GM23338 (cell line): ENCODE data around the gene ADAP1.
A peak's percentile ranks its signal among the peaks of the same experiment; 100 is the strongest.

Experiments
- CREB1 ChIP-seq: fragments of 250-450 bp; sonication (Bioruptor Pico); IDR thresholded peaks from 2 replicates; pipeline ENCODE4 v1.5.0; 2020; ENCODE audit warnings: low read depth, mild to moderate bottlenecking, moderate library complexity
- EZH2 ChIP-seq: fragments of 200-600 bp; sonication (generic); IDR thresholded peaks from one replicate; pipeline ENCODE4 v1.8.0; 2017; ENCODE audit warnings: antibody characterized with exemption, mild to moderate bottlenecking, low read depth; ENCODE audit not compliant: unreplicated experiment
- EZH2phosphoT487 ChIP-seq: fragments of 200-600 bp; sonication (generic); IDR thresholded peaks from one replicate; pipeline ENCODE4 v1.8.1; 2018; ENCODE audit warnings: antibody characterized with exemption; ENCODE audit not compliant: unreplicated experiment
- JUNB ChIP-seq: IDR thresholded peaks from one replicate; pipeline ENCODE4 v1.6.1; 2016; ENCODE audit warnings: antibody characterized with exemption; ENCODE audit not compliant: unreplicated experiment
- NANOG ChIP-seq: IDR thresholded peaks from 2 replicates; pipeline ENCODE4 v1.6.1; 2016; ENCODE audit warnings: antibody characterized with exemption, borderline replicate concordance
- POLR2AphosphoS5 ChIP-seq: IDR thresholded peaks from 2 replicates; pipeline ENCODE4 v1.6.1; 2016; ENCODE audit warnings: antibody characterized with exemption, low read depth
- REST ChIP-seq: IDR thresholded peaks from one replicate; pipeline ENCODE4 v1.6.1; 2018; ENCODE audit warnings: antibody characterized with exemption; ENCODE audit not compliant: unreplicated experiment
- STAT1 ChIP-seq: IDR thresholded peaks from one replicate; pipeline ENCODE4 v1.6.1; 2016; ENCODE audit warnings: antibody characterized with exemption; ENCODE audit not compliant: unreplicated experiment
- ZNF114 ChIP-seq: fragments of 250-450 bp; sonication (Bioruptor Pico); IDR thresholded peaks from 2 replicates; pipeline ENCODE4 v1.5.0; 2020; ENCODE audit warnings: mild to moderate bottlenecking, moderate library complexity
- ZNF331 ChIP-seq: fragments of 250-450 bp; sonication (Bioruptor Pico); IDR thresholded peaks from 2 replicates; pipeline ENCODE4 v1.5.0; 2020; ENCODE audit warnings: low read depth, mild to moderate bottlenecking, moderate library complexity
- TF ChIP-seq, protein P1 (sequence below), 2 experiments: fragments of 200-600 bp in 1 of 2; sonication (generic) in 1 of 2; conservative IDR thresholded peaks; 2 replicates each; pipeline versions ENCODE4 v1.5.1 to v1.6.1; 2016 to 2017; ENCODE audit warnings: antibody characterized with exemption in 2 of 2, low read depth in 2 of 2, mild to moderate bottlenecking in 2 of 2, moderate library complexity in 1 of 2
- TF ChIP-seq, protein P2 (sequence below): IDR thresholded peaks from 2 replicates; pipeline ENCODE4 v1.6.1; 2016; ENCODE audit warnings: antibody characterized with exemption
- TF ChIP-seq, protein P3 (sequence below): fragments of 250-450 bp; sonication (Bioruptor Pico); IDR thresholded peaks from 2 replicates; pipeline ENCODE4 v1.5.0; 2020; ENCODE audit warnings: mild to moderate bottlenecking, moderate library complexity

- TF ChIP-seq POLR2AphosphoS5: peak; percentile 84
- TF ChIP-seq, protein P1, sequence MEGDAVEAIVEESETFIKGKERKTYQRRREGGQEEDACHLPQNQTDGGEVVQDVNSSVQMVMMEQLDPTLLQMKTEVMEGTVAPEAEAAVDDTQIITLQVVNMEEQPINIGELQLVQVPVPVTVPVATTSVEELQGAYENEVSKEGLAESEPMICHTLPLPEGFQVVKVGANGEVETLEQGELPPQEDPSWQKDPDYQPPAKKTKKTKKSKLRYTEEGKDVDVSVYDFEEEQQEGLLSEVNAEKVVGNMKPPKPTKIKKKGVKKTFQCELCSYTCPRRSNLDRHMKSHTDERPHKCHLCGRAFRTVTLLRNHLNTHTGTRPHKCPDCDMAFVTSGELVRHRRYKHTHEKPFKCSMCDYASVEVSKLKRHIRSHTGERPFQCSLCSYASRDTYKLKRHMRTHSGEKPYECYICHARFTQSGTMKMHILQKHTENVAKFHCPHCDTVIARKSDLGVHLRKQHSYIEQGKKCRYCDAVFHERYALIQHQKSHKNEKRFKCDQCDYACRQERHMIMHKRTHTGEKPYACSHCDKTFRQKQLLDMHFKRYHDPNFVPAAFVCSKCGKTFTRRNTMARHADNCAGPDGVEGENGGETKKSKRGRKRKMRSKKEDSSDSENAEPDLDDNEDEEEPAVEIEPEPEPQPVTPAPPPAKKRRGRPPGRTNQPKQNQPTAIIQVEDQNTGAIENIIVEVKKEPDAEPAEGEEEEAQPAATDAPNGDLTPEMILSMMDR (conservative IDR thresholded peaks at IDR 0.05; ENCODE audit: low read depth in 2 of 2): no peak
- TF ChIP-seq EZH2phosphoT487: no peak
- TF ChIP-seq EZH2: no peak
- TF ChIP-seq, protein P2, sequence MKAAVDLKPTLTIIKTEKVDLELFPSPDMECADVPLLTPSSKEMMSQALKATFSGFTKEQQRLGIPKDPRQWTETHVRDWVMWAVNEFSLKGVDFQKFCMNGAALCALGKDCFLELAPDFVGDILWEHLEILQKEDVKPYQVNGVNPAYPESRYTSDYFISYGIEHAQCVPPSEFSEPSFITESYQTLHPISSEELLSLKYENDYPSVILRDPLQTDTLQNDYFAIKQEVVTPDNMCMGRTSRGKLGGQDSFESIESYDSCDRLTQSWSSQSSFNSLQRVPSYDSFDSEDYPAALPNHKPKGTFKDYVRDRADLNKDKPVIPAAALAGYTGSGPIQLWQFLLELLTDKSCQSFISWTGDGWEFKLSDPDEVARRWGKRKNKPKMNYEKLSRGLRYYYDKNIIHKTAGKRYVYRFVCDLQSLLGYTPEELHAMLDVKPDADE: peak; percentile 87
- peak; percentile 25 for TF ChIP-seq CREB1 (CRISPR knock-in tag)
- TF ChIP-seq NANOG: no peak
- TF ChIP-seq JUNB: no peak
- no peak for TF ChIP-seq REST
- no peak for TF ChIP-seq ZNF331 (CRISPR knock-in tag)
- TF ChIP-seq ZNF114 (CRISPR knock-in tag): no peak
- TF ChIP-seq, protein P3, sequence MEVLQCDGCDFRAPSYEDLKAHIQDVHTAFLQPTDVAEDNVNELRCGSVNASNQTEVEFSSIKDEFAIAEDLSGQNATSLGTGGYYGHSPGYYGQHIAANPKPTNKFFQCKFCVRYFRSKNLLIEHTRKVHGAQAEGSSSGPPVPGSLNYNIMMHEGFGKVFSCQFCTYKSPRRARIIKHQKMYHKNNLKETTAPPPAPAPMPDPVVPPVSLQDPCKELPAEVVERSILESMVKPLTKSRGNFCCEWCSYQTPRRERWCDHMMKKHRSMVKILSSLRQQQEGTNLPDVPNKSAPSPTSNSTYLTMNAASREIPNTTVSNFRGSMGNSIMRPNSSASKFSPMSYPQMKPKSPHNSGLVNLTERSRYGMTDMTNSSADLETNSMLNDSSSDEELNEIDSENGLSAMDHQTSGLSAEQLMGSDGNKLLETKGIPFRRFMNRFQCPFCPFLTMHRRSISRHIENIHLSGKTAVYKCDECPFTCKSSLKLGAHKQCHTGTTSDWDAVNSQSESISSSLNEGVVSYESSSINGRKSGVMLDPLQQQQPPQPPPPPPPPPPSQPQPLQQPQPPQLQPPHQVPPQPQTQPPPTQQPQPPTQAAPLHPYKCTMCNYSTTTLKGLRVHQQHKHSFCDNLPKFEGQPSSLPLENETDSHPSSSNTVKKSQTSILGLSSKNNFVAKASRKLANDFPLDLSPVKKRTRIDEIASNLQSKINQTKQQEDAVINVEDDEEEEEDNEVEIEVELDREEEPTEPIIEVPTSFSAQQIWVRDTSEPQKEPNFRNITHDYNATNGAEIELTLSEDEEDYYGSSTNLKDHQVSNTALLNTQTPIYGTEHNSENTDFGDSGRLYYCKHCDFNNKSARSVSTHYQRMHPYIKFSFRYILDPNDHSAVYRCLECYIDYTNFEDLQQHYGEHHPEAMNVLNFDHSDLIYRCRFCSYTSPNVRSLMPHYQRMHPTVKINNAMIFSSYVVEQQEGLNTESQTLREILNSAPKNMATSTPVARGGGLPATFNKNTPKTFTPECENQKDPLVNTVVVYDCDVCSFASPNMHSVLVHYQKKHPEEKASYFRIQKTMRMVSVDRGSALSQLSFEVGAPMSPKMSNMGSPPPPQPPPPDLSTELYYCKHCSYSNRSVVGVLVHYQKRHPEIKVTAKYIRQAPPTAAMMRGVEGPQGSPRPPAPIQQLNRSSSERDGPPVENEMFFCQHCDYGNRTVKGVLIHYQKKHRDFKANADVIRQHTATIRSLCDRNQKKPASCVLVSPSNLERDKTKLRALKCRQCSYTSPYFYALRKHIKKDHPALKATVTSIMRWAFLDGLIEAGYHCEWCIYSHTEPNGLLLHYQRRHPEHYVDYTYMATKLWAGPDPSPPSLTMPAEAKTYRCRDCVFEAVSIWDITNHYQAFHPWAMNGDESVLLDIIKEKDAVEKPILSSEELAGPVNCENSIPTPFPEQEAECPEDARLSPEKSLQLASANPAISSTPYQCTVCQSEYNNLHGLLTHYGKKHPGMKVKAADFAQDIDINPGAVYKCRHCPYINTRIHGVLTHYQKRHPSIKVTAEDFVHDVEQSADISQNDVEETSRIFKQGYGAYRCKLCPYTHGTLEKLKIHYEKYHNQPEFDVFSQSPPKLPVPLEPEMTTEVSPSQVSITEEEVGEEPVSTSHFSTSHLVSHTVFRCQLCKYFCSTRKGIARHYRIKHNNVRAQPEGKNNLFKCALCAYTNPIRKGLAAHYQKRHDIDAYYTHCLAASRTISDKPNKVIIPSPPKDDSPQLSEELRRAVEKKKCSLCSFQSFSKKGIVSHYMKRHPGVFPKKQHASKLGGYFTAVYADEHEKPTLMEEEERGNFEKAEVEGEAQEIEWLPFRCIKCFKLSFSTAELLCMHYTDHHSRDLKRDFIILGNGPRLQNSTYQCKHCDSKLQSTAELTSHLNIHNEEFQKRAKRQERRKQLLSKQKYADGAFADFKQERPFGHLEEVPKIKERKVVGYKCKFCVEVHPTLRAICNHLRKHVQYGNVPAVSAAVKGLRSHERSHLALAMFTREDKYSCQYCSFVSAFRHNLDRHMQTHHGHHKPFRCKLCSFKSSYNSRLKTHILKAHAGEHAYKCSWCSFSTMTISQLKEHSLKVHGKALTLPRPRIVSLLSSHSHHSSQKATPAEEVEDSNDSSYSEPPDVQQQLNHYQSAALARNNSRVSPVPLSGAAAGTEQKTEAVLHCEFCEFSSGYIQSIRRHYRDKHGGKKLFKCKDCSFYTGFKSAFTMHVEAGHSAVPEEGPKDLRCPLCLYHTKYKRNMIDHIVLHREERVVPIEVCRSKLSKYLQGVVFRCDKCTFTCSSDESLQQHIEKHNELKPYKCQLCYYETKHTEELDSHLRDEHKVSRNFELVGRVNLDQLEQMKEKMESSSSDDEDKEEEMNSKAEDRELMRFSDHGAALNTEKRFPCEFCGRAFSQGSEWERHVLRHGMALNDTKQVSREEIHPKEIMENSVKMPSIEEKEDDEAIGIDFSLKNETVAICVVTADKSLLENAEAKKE (CRISPR knock-in tag): no peak
- no peak for TF ChIP-seq STAT1
Observed at GRCh38 chr7:974820-975681, 20.6 kb upstream of the ADAP1 start, which contains the start of gene COX19.
